Fibroblast of lung (primary cell): Measurements from ENCODE around the gene KRT16. TPM values are rescaled to one million over a fixed set of nuclear protein-coding genes. Genes with fewer than 3 reads are reported as not detected.
"Not testable (repeated sequence)": the region's sequence is repeated elsewhere in the genome, so short reads cannot be mapped to it uniquely, and the experiment has no call there.

Experiments used
- DNase-seq, 2 donors: peaks; one replicate each; pipeline versions ENCODE4 v3.0.0 to v3.0.0-alpha.2; 2010; ENCODE audit warnings: low read depth in 2 of 2
- H2AFZ ChIP-seq: 2 replicates; pipeline ENCODE4 v1.5.1; 2012; ENCODE audit warnings: low read length, control low read depth, inconsistent platforms
- H3K27ac ChIP-seq: 2 replicates; pipeline ENCODE4 v1.5.1; 2011; ENCODE audit warnings: low read length, control low read depth; ENCODE audit not compliant: insufficient read depth
- H3K27me3 ChIP-seq: 2 replicates; pipeline ENCODE4 v1.5.1; 2011; ENCODE audit warnings: mild to moderate bottlenecking, low read length; ENCODE audit not compliant: control insufficient read depth, insufficient read depth
- H3K36me3 ChIP-seq: 2 replicates; pipeline ENCODE4 v1.5.1; 2011; ENCODE audit warnings: low read length; ENCODE audit not compliant: control insufficient read depth, insufficient read depth
- H3K4me1 ChIP-seq: 2 replicates; pipeline ENCODE4 v1.5.1; 2011; ENCODE audit warnings: low read length; ENCODE audit not compliant: control insufficient read depth, insufficient read depth; ENCODE audit errors: extremely low read depth
- H3K4me2 ChIP-seq: 2 replicates; pipeline ENCODE4 v1.5.1; 2011; ENCODE audit warnings: low read length, control low read depth; ENCODE audit not compliant: insufficient read depth; ENCODE audit errors: extremely low read depth
- H3K4me3 ChIP-seq, 4 experiments: fragments of 200-600 bp in 1 of 4; sonication (generic) in 1 of 4; replicated peaks in 1 of 4; 2 replicates each; pipeline ENCODE4 v1.5.1; 2011 to 2016; ENCODE audit warnings: low read length in 4 of 4, low read depth in 3 of 4, mild to moderate bottlenecking in 3 of 4, control low read depth in 2 of 4, inconsistent platforms in 1 of 4, mixed read lengths in 1 of 4; ENCODE audit not compliant: insufficient read depth in 1 of 4; ENCODE audit errors: control extremely low read depth in 1 of 4
- H3K79me2 ChIP-seq: 2 replicates; pipeline ENCODE4 v1.5.1; 2012; ENCODE audit warnings: mild to moderate bottlenecking, low read length, inconsistent platforms; ENCODE audit not compliant: control insufficient read depth, insufficient read depth
- H3K9ac ChIP-seq: 2 replicates; pipeline ENCODE4 v1.5.1; 2011; ENCODE audit warnings: mild to moderate bottlenecking, low read length, control low read depth; ENCODE audit not compliant: insufficient read depth
- H3K9me3 ChIP-seq: 2 replicates; pipeline ENCODE4 v1.5.1; 2012; ENCODE audit warnings: low read depth, low read length; ENCODE audit not compliant: control insufficient read depth, insufficient read depth
- H4K20me1 ChIP-seq: 2 replicates; pipeline ENCODE4 v1.5.1; 2011; ENCODE audit warnings: low read length; ENCODE audit not compliant: control insufficient read depth, insufficient read depth; ENCODE audit errors: extremely low read depth
- EZH2 ChIP-seq: IDR thresholded peaks from 2 replicates; pipeline ENCODE4 v1.5.1; 2012; ENCODE audit warnings: low read length, control low read depth, mild to moderate bottlenecking; ENCODE audit errors: missing control alignments
- polyA plus RNA-seq, 2 donors: library from polyadenylated mRNA; depleted of rRNA in 1 of 2; stranded (reverse) in 1 of 2; unstranded in 1 of 2; fragments of >200 nt; gene quantifications; 2 replicates each; pipeline ENCODE4 v1.2.1, GENCODE V29; 2011 to 2012; ENCODE audit warnings: missing spikeins in 1 of 2
- total RNA-seq: library from RNA; depleted of rRNA; stranded (reverse); fragments of >200 nt; gene quantifications from 2 replicates; pipeline ENCODE4 v1.2.1, GENCODE V29; 2014
- TF ChIP-seq, protein P1 (sequence below), 2 donors: IDR thresholded peaks in 1 of 2; conservative IDR thresholded peaks in 1 of 2; 1 replicate in 1 of 2; 2 replicates in 1 of 2; pipeline ENCODE4 v1.5.1; 2011 to 2012; ENCODE audit warnings: low read length in 2 of 2, control low read depth in 1 of 2, inconsistent platforms in 1 of 2, low read depth in 1 of 2, mild to moderate bottlenecking in 1 of 2

KRT16 gene
- total and polyA plus RNA-seq, 2 donors (not counting 1 experiment from before 2014, with no cell fraction given), result 0.09 TPM; not detected in 1

DNA sequence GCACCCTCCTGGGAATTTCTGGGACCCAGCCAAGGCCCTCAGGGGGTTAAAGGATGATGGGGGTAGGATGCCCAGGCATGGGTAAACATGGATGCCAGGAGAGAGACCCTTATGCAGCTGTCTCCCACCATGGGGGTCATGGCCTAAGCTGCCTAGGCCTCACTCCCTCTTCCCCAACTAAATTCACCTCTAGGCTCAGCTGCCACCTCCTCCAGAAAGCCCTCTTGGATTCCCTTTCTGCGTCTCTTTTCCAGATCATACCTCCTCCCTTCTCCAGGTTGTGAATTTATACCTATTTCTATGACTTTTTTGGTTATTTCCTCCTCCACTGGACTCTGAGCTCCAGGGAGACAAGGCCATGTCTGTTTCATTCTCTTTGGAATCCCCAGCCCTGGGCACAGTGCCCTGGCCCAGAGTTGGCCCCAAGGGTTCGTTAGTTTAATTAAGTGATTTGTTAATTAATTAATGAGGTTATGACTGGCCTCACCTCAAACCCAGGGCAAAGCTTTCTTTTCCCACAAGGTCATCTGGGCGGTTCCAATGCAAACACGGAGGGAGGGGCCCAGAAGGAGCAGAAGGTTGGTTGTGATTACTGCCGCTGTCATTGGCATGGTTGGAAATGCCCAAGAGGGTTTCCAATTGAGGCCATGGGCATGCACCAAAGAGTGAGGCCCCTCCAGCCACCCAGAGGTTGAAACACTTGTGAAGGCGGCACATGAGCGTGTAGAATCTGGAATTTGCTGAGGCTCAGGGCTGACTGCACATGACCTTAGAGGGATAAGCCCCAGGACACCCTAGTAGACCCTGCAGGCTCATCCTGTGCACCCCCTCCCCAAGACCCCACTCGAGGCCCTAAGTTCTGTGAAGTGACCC, 18.7 kb upstream of the KRT16 start:
- TF ChIP-seq, protein P1, sequence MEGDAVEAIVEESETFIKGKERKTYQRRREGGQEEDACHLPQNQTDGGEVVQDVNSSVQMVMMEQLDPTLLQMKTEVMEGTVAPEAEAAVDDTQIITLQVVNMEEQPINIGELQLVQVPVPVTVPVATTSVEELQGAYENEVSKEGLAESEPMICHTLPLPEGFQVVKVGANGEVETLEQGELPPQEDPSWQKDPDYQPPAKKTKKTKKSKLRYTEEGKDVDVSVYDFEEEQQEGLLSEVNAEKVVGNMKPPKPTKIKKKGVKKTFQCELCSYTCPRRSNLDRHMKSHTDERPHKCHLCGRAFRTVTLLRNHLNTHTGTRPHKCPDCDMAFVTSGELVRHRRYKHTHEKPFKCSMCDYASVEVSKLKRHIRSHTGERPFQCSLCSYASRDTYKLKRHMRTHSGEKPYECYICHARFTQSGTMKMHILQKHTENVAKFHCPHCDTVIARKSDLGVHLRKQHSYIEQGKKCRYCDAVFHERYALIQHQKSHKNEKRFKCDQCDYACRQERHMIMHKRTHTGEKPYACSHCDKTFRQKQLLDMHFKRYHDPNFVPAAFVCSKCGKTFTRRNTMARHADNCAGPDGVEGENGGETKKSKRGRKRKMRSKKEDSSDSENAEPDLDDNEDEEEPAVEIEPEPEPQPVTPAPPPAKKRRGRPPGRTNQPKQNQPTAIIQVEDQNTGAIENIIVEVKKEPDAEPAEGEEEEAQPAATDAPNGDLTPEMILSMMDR (conservative IDR thresholded peaks at IDR 0.05 in 1 of 2, IDR thresholded peaks at IDR 0.05 in 1 of 2; ENCODE audit: low read depth in 1 of 2, low read length in 2 of 2), result no peak
- no peak for TF ChIP-seq EZH2
- no peak overlapping the region for H2AFZ ChIP-seq
- H3K27me3 ChIP-seq, result peaks cover 3% of the 10 kb centered on the region
- DNase-seq, result no peak
- no peaks in the 10 kb centered on the region for H3K9me3 ChIP-seq
- H3K36me3 ChIP-seq, result no peaks in the 10 kb centered on the region
- H3K4me1 ChIP-seq, result no peaks in the 10 kb centered on the region
- H3K9ac ChIP-seq, result no peak overlapping the region
- no peak overlapping the region for H3K4me3 ChIP-seq
- no peak overlapping the region for H3K4me2 ChIP-seq
- no peak overlapping the region for H3K27ac ChIP-seq
- H4K20me1 ChIP-seq, result no peaks in the 10 kb centered on the region
- no peaks in the 10 kb centered on the region for H3K79me2 ChIP-seq

DNA sequence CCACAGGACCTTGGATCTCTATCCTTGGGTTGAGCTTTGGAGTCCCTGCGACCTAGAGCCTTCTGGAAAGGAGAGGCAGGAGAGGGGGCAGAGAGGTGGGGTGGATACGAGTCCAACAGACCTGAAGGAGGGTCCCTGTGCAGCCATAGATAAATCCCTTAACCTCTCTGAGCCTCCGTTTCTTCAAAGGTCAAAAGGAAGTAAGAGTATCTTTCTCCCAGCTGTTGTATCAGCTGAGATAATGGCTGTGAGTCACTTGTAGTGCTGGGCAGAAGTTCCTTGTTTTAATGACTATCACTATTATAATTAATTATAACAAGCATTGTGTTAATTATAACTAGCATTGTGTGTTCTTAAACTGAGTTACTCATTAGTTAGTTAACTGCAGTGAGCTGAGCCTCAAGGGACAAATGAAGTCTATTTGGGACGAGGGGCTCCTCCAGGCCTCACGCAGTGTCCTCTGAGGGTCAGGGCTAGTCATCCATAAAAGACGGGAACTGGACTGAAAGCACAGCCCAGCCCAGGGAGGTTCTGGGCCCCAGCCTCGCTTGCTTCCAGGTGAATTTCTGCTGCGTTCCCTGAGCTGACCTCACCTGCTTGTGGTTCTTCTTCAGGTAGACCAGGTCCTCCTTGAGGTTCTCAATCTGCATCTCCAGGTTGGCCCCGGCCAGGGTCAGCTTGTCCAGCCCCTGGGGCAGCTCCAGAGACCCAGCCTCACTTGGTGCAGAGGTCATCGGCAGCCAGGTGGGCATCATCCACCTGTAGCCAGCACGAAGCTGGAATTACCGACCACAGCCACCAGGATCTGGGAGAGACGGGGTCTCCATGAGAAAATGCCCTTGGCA, 17.5 kb upstream of the KRT16 start:
- Histone ChIP-seq H2AFZ (no peak overlapping the region), H3K79me2 (no peaks in the 10 kb centered on the region), H3K4me1 (no peaks in the 10 kb centered on the region), H3K9me3 (no peaks in the 10 kb centered on the region), H3K9ac (no peak overlapping the region), H3K4me2 (no peak overlapping the region), H4K20me1 (no peaks in the 10 kb centered on the region), H3K27ac (no peak overlapping the region), H3K36me3 (no peaks in the 10 kb centered on the region), H3K27me3 (peaks cover 3% of the 10 kb centered on the region), H3K4me3 (no peak overlapping the region)
- TF ChIP-seq, protein P1 (conservative IDR thresholded peaks at IDR 0.05 in 1 of 2, IDR thresholded peaks at IDR 0.05 in 1 of 2; ENCODE audit: low read depth in 1 of 2, low read length in 2 of 2), result no peak
- no peak for TF ChIP-seq EZH2
- DNase-seq, result no peak

DNA sequence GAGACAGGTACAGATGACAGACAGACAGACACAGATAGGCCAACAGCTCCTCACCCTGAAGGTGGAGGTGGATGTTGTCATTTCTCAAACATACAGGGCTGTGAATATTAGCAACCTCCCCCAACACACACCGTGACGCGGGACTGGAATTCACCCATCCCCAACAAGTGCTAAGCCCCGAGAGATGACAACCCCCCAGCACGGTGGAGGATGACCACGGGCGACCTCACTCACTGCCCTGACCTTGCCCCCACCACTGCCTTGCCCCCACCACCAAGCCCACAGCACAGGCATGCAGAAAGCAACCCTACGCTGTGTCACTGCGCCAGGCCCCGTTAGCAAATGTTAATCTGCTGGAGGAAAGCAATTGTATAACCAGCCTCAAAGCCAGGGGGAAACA, 16.7 kb upstream of the KRT16 start:
- DNase-seq, result no peak
- Histone ChIP-seq H3K27ac (no peak overlapping the region), H4K20me1 (no peaks in the 10 kb centered on the region), H3K9ac (no peak overlapping the region), H3K36me3 (no peaks in the 10 kb centered on the region), H3K4me1 (no peaks in the 10 kb centered on the region), H3K4me3 (no peak overlapping the region), H2AFZ (no peak overlapping the region), H3K9me3 (no peaks in the 10 kb centered on the region), H3K27me3 (peaks cover 3% of the 10 kb centered on the region), H3K4me2 (no peak overlapping the region), H3K79me2 (no peaks in the 10 kb centered on the region)
- TF ChIP-seq EZH2, result no peak
- TF ChIP-seq, protein P1 (conservative IDR thresholded peaks at IDR 0.05 in 1 of 2, IDR thresholded peaks at IDR 0.05 in 1 of 2; ENCODE audit: low read depth in 1 of 2, low read length in 2 of 2), result no peak

DNA sequence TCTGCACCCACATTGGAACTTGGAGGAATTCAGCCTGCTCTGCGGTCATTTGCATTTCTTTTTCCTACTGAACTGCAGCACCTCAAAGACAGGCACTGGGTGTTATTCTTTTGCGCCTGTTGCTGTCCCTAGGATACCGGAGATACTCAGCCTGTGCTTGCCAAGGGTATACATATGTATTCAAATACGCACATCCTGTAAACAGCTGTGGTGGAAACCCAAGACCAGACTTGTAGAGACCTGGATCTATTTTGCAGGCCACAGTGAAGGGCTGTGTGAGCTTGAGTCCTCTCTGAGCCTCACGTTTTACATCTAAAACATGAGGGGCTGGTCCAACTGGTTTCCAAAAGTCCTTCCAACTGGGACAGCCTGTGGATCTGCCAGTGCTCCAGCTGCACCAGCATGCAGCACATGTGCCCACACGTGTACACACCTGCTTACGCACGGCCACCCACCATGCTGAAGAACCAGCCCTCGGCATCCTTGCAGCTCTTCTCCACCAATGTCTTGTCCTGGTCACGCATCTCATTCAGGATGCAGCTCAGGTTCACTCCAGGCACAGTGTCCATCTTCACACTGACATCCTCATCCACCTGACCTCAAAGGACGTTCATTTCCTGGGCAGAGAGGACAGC, 16.2 kb upstream of the KRT16 start:
- H2AFZ ChIP-seq, H3K27me3 ChIP-seq, DNase-seq, H3K4me3 ChIP-seq, H3K4me1 ChIP-seq, H3K79me2 ChIP-seq, H3K36me3 ChIP-seq, H3K27ac ChIP-seq, H3K9me3 ChIP-seq, H4K20me1 ChIP-seq, H3K4me2 ChIP-seq, H3K9ac ChIP-seq: not testable (repeated sequence)
